K562 (cell line): ENCODE data around the gene CHRNB1. TPM values are rescaled to one million over a fixed set of nuclear protein-coding genes. Genes with fewer than 3 reads are reported as not detected.
A peak's percentile ranks its signal among the peaks of the same experiment; 100 is the strongest.

Experiments
- ATAC-seq: fragments of 200-7000 bp; cut with Tn5 transposase; 3 replicates; pipeline ENCODE4 v1.9.1; 2020; ENCODE audit warnings: moderate library complexity
- BruUV-seq: library from RNA; stranded (reverse); fragments of 400-500 nt; replicated peaks from 2 replicates; lab custom pipeline; 2021; lab: Mats Ljungman, UMichigan
- CTCF ChIA-PET: fragments of 300-600 bp; formaldehyde crosslinking; extraction: SDS; loops from one replicate; lab custom pipeline; 2021; ENCODE audit warnings: low intra/inter-chr PET ratio; lab: Yijun Ruan, JAX
- POLR2A ChIA-PET: fragments of 300-600, 350-650 bp; sonication (Branson Sonifier 250); formaldehyde crosslinking; extraction: SDS; loops from one replicate; lab custom pipeline; 2021; ENCODE audit warnings: antibody characterized with exemption, inconsistent platforms; lab: Yijun Ruan, JAX
- DNase-seq, 4 experiments: peaks; one replicate each; pipeline versions ENCODE4 v3.0.0 to v3.0.0-alpha.2; 2011 to 2018; ENCODE audit warnings: low spot score in 3 of 4, mixed read lengths in 3 of 4; ENCODE audit errors: extremely low read depth in 1 of 4
- FAIRE-seq: peaks from 2 replicates; lab custom pipeline; 2011; peaks lifted over from hg19 to GRCh38; lab: Jason Lieb, UNC
- H2AFZ ChIP-seq: 2 replicates; pipeline ENCODE4 v1.6.0; 2011; ENCODE audit warnings: low read depth, low read length, control low read depth, inconsistent platforms
- H3K27ac ChIP-seq: fragments of 200-600 bp; 3 replicates; pipeline ENCODE4 v1.8.0; 2011; ENCODE audit warnings: low read depth, mild to moderate bottlenecking, control low read depth, inconsistent platforms, low read length, moderate library complexity, mixed read lengths; ENCODE audit errors: extremely low read depth
- H3K27me3 ChIP-seq, 2 experiments: fragments of 300-600 bp in 1 of 2; 2 replicates in 1 of 2; 3 replicates in 1 of 2; pipeline versions ENCODE4 v1.6.0 to v1.8.0; 2011; ENCODE audit warnings: inconsistent platforms in 2 of 2, low read length in 2 of 2, mild to moderate bottlenecking in 1 of 2, mixed read lengths in 1 of 2, moderate library complexity in 1 of 2; ENCODE audit not compliant: control insufficient read depth in 2 of 2, insufficient read depth in 2 of 2
- H3K36me3 ChIP-seq: fragments of 300-600 bp; 3 replicates; pipeline ENCODE4 v1.8.0; 2011; ENCODE audit warnings: mild to moderate bottlenecking, low read length, inconsistent platforms; ENCODE audit not compliant: control insufficient read depth, insufficient read depth
- H3K4me1 ChIP-seq, 2 experiments: fragments of 200-600 bp in 1 of 2; replicated peaks in 1 of 2; 2 replicates in 1 of 2; 3 replicates in 1 of 2; pipeline versions ENCODE4 v1.5.1 to v1.8.0; 2011; ENCODE audit warnings: inconsistent platforms in 2 of 2, low read length in 2 of 2, mild to moderate bottlenecking in 1 of 2, mixed read lengths in 1 of 2, moderate library complexity in 1 of 2; ENCODE audit not compliant: control insufficient read depth in 2 of 2, insufficient read depth in 2 of 2
- H3K4me2 ChIP-seq: 2 replicates; pipeline ENCODE4 v1.6.1; 2011; ENCODE audit warnings: low read length, control low read depth, inconsistent platforms, mixed read lengths; ENCODE audit not compliant: insufficient read depth
- H3K4me3 ChIP-seq: fragments of 200-600 bp; sonication (generic), shearing (Covaris generic); 2 replicates; pipeline ENCODE4 v1.5.1; 2016; ENCODE audit warnings: control low read depth, inconsistent platforms
- H3K79me2 ChIP-seq: fragments of 200-600 bp; 3 replicates; pipeline ENCODE4 v1.8.0; 2011; ENCODE audit warnings: low read length, inconsistent platforms; ENCODE audit not compliant: control insufficient read depth, insufficient read depth
- H3K9ac ChIP-seq, 2 experiments: 2 replicates each; pipeline versions ENCODE4 v1.6.0 to v1.6.1; 2011; ENCODE audit warnings: low read depth in 2 of 2, low read length in 2 of 2, control low read depth in 1 of 2, inconsistent platforms in 1 of 2, mild to moderate bottlenecking in 1 of 2, mixed read lengths in 1 of 2; ENCODE audit not compliant: insufficient read depth in 1 of 2
- H3K9me1 ChIP-seq: one replicate; pipeline ENCODE4 v1.6.0; 2011; ENCODE audit warnings: inconsistent platforms, mild to moderate bottlenecking, low read length, moderate library complexity; ENCODE audit not compliant: control insufficient read depth, insufficient read depth
- H3K9me3 ChIP-seq: replicated peaks from 2 replicates; pipeline ENCODE4 v1.5.1; 2011; ENCODE audit warnings: low read depth, low read length, inconsistent platforms; ENCODE audit not compliant: control insufficient read depth, insufficient read depth
- H4K20me1 ChIP-seq: replicated peaks from 2 replicates; pipeline ENCODE4 v1.6.1; 2011; ENCODE audit warnings: low read length, inconsistent platforms, mixed read lengths; ENCODE audit not compliant: control insufficient read depth, insufficient read depth
- ARID4B ChIP-seq: sonication (generic); formaldehyde crosslinking; IDR thresholded peaks from 2 replicates; pipeline ENCODE4 v1.8.0; 2022; ENCODE audit warnings: mild to moderate bottlenecking, missing genetic modification reagents
- CC2D1A ChIP-seq: fragments of 450-650 bp; IDR thresholded peaks from 2 replicates; pipeline ENCODE4 v1.6.1; 2017; ENCODE audit warnings: mild to moderate bottlenecking
- DNMT1 ChIP-seq: fragments of 450-650 bp; IDR thresholded peaks from 2 replicates; pipeline ENCODE4 v1.6.1; 2016; ENCODE audit warnings: antibody characterized with exemption, mild to moderate bottlenecking
- PHB2 ChIP-seq: fragments of 450-650 bp; IDR thresholded peaks from 2 replicates; pipeline ENCODE4 v1.6.1; 2017; ENCODE audit warnings: low read depth
- RBM34 ChIP-seq: fragments of 200-400 bp; formaldehyde crosslinking; IDR thresholded peaks from 2 replicates; pipeline ENCODE4 v1.6.1; 2018; ENCODE audit warnings: low read length, borderline replicate concordance; ENCODE audit not compliant: insufficient read depth
- SMAD4 ChIP-seq: fragments of 250-450 bp; sonication (Bioruptor Pico); conservative IDR thresholded peaks from 2 replicates; pipeline ENCODE4 v1.8.0; 2021; ENCODE audit warnings: inconsistent platforms, mild to moderate bottlenecking, moderate library complexity
- SRSF7 ChIP-seq: fragments of 200-400 bp; formaldehyde crosslinking; optimal IDR thresholded peaks from 2 replicates; pipeline ENCODE3; 2017; ENCODE audit warnings: mild to moderate bottlenecking, low read depth, low read length
- U2AF2 ChIP-seq: fragments of 200-400 bp; formaldehyde crosslinking; optimal IDR thresholded peaks from 2 replicates; pipeline ENCODE3; 2017; ENCODE audit warnings: low read depth, mild to moderate bottlenecking, low read length
- YBX1 ChIP-seq: fragments of 450-650 bp; IDR thresholded peaks from 2 replicates; pipeline ENCODE4 v1.7.1; 2016; ENCODE audit warnings: mild to moderate bottlenecking
- ZNF140 ChIP-seq: fragments of 250-450 bp; sonication (Bioruptor Pico); IDR thresholded peaks from 2 replicates; pipeline ENCODE4 v1.8.0; 2021; ENCODE audit warnings: moderate library complexity, mild to moderate bottlenecking, inconsistent platforms
- ZNF143 ChIP-seq: sonication (generic); formaldehyde crosslinking; IDR thresholded peaks from 2 replicates; pipeline ENCODE4 v1.9.0; 2022; ENCODE audit warnings: mild to moderate bottlenecking, missing genetic modification reagents
- ZNF512 ChIP-seq: IDR thresholded peaks from 2 replicates; pipeline ENCODE4 v1.6.1; 2016; ENCODE audit warnings: missing genetic modification characterization, missing compliant biosample characterization
- ZNF740 ChIP-seq, 3 experiments: fragments of 200-800 bp in 1 of 3; sonication (Bioruptor generic) in 1 of 3; sonication (generic) in 1 of 3; formaldehyde crosslinking in 1 of 3; IDR thresholded peaks; 2 replicates each; pipeline versions ENCODE4 v1.6.1 to v1.8.0; 2016 to 2022; ENCODE audit warnings: mild to moderate bottlenecking in 2 of 3, missing compliant biosample characterization in 2 of 3, missing genetic modification characterization in 2 of 3, missing genetic modification reagents in 1 of 3
- WGBS: fragments of 100-300 bp; shearing (Covaris generic); methylation state at CpG from one replicate; pipeline ENCODE4 v1.1.6; 2016; ENCODE audit warnings: low coverage, mixed read lengths; ENCODE audit not compliant: insufficient coverage; ENCODE audit errors: missing lambda C conversion rate; 5-methylcytosine and 5-hydroxymethylcytosine counted together
- in situ Hi-C: fragments of 300-500 bp; cut with MboI; formaldehyde crosslinking; loops from 4 replicates; pipeline ENCODE4 v1.15.0; 2018; ENCODE audit warnings: inconsistent platforms, mixed read lengths
- intact Hi-C: fragments of 100-400 bp; cut with micrococcal nuclease; formaldehyde crosslinking; loops from 2 replicates; pipeline ENCODE4 v1.14.2; 2022
- polyA plus RNA-seq, 8 experiments: library from polyadenylated mRNA; depleted of rRNA in 4 of 8; stranded (reverse) in 5 of 8; unstranded in 3 of 8; fragments of >200 nt; fragmentation: Nextera tagmentation in 2 of 8; fragmentation: Illumina TruSeq in 1 of 8; extraction: Ambion mirVana in 2 of 8; extraction: Trizol in 1 of 8; gene quantifications; 2 replicates each; pipeline versions ENCODE4 v1.2.1 to v1.2.3, GENCODE V29; 2011 to 2014; ENCODE audit warnings: inconsistent platforms in 1 of 8, missing spikeins in 1 of 8
- total RNA-seq, 7 experiments: library from RNA; depleted of rRNA in 6 of 7; stranded (reverse); fragments of >200 nt in 6 of 7; fragmentation: Illumina TruSeq in 2 of 7; extraction: Trizol in 2 of 7; gene quantifications; 2 replicates each; pipeline versions ENCODE4 v1.2.1 to v1.2.3, GENCODE V29; 2011 to 2021; ENCODE audit warnings: low replicate concordance in 1 of 7

CHRNB1 gene
- total and polyA plus RNA-seq, 9 of the 15 experiments (the other 6 are each of a cell fraction or from before 2014, with no cell fraction given): 4.7 to 12.3 (median 6.8) TPM

- 0% methylated on average over 1 of the region's 38 CpGs for WGBS
- ATAC-seq (no peak), DNase-seq (peak in 2 of 4 experiments; percentile 62 to 65), FAIRE-seq (no peak)
- H3K9ac ChIP-seq: peak overlapping the region; percentile 57 to 87; a peak in 3 of 4 replicates
- peak overlapping the region; percentile 81 for H2AFZ ChIP-seq
- intact Hi-C loops (no loop called here), in situ Hi-C loops (no loop called here)
- H3K36me3 ChIP-seq: peaks cover 6% of the 10 kb centered on the region; the same call in 1 of the 3 replicates
- H3K27me3 ChIP-seq: no peaks in the 10 kb centered on the region
- ChIA-PET POLR2A (interaction anchor here (1.3 kb wide), 1 partner anchor 156 kb away, joined by 4 read pairs; the partner anchor contains the start of gene SENP3), CTCF (no interaction called here)
- H3K9me1 ChIP-seq: no peaks in the 10 kb centered on the region
- peak overlapping the region; percentile 78; the same call in 1 of the 3 replicates for H3K27ac ChIP-seq
- H3K4me1 ChIP-seq: peaks cover 11 to 20% of the 10 kb centered on the region in 2 experiments; a peak in 3 of 5 replicates
- H4K20me1 ChIP-seq: no peaks in the 10 kb centered on the region
- H3K79me2 ChIP-seq: peaks cover 8% of the 10 kb centered on the region; the same call in 2 of the 3 replicates
- no peaks in the 10 kb centered on the region for H3K9me3 ChIP-seq
- BruUV-seq: TSS peak; percentile 76
- peak overlapping the region; percentile 68 for H3K4me3 ChIP-seq
- H3K4me2 ChIP-seq: peak overlapping the region; percentile 78
- TF ChIP-seq SRSF7 (no peak), YBX1 (no peak), DNMT1 (no peak), RBM34 (no peak), ZNF740 (CRISPR knock-in tag; IDR thresholded peaks at IDR 0.05) (0 out of 2 replicates have a peak, but pooled peaks have one; percentile 15), ZNF740 (tag; IDR thresholded peaks at IDR 0.05) (no peak), CC2D1A (0 out of 2 replicates have a peak, but pooled peaks have one; percentile 4), ARID4B (CRISPR knock-in tag) (no peak), ZNF143 (CRISPR knock-in tag) (no peak), U2AF2 (no peak), PHB2 (no peak), SMAD4 (no peak), ZNF140 (no peak), ZNF512 (0 out of 2 replicates have a peak, but pooled peaks have one; percentile 25)
Measured at GRCh38 chr17:7405350-7406234, 39.3 kb upstream of the CHRNB1 start.
